ENCODE measurements around the gene LSM4. TPM values are rescaled to one million over a fixed set of nuclear protein-coding genes. Genes with fewer than 3 reads are reported as not detected.

LSM4 gene
- total and polyA plus RNA-seq, 2 experiments from 2014 or later: 200 to 203 TPM

- TF ChIP-seq EZH2 (IDR thresholded peaks at IDR 0.05; ENCODE audit: insufficient read depth, poor library complexity, severe bottlenecking): no peak
- no peak for TF ChIP-seq EZH2phosphoT487 (IDR thresholded peaks at IDR 0.05; ENCODE audit: insufficient read depth, low read depth)
- H2AFZ ChIP-seq: no peak overlapping the region
- no peaks in the 10 kb centered on the region for H3K27me3 ChIP-seq (replicated peaks; ENCODE audit: insufficient read depth)
- H3K4me3 ChIP-seq: peak overlapping the region; percentile 89
- peaks cover 8% of the 10 kb centered on the region; the same call in 1 of the 2 replicates for H4K20me1 ChIP-seq (ENCODE audit: insufficient read depth)
- H3K9ac ChIP-seq: peak overlapping the region; percentile 99
- H3K4me1 ChIP-seq (ENCODE audit: insufficient read depth): peaks cover 24% of the 10 kb centered on the region
- 0 to 2% methylated on average over 62 to 65 of the region's 111 CpGs for WGBS, 2 experiments (ENCODE audit: low coverage in 1 of 2, low lambda C conversion rate in 2 of 2, missing lambda C conversion rate in 2 of 2)
- no peaks in the 10 kb centered on the region for H3K9me2 ChIP-seq (ENCODE audit: insufficient read depth)
- H3K4me2 ChIP-seq (ENCODE audit: unreplicated experiment): peak overlapping the region; percentile 93
- in situ Hi-C loops (cut with MboI): no loop called here
- H3K9me3 ChIP-seq (ENCODE audit: low read depth): no peaks in the 10 kb centered on the region
- peak; percentile 85 for DNase-seq
- peak overlapping the region; percentile 95 for H3K27ac ChIP-seq
- peaks cover 35% of the 10 kb centered on the region for H3F3A ChIP-seq (ENCODE audit: insufficient read depth)
- peaks cover 47% of the 10 kb centered on the region for H3K79me2 ChIP-seq (ENCODE audit: insufficient read depth)
- H3K36me3 ChIP-seq (ENCODE audit: low read depth): peaks cover 8% of the 10 kb centered on the region
These were observed 42.4 kb downstream of the LSM4 start for GRCh38 chr19:18280247-18281081.

GRCh38 chr19:18279516-18280246, 43.2 kb downstream of the LSM4 start:
- peaks cover 31% of the 10 kb centered on the region for H3K4me1 ChIP-seq (ENCODE audit: insufficient read depth)
- peak overlapping the region; percentile 99 for H3K9ac ChIP-seq
- peaks cover 8% of the 10 kb centered on the region; the same call in 1 of the 2 replicates for H4K20me1 ChIP-seq (ENCODE audit: insufficient read depth)
- DNase-seq: peak; percentile 97
- peak overlapping the region; percentile 93 for H3K4me2 ChIP-seq (ENCODE audit: unreplicated experiment)
- H2AFZ ChIP-seq: no peak overlapping the region
- peak overlapping the region; percentile 89 for H3K4me3 ChIP-seq
- H3K36me3 ChIP-seq (ENCODE audit: low read depth): peaks cover 8% of the 10 kb centered on the region
- no peaks in the 10 kb centered on the region for H3K9me3 ChIP-seq (ENCODE audit: low read depth)
- H3K27ac ChIP-seq: peak overlapping the region; percentile 95
- TF ChIP-seq EZH2phosphoT487 (IDR thresholded peaks at IDR 0.05; ENCODE audit: insufficient read depth, low read depth) (no peak), EZH2 (IDR thresholded peaks at IDR 0.05; ENCODE audit: insufficient read depth, poor library complexity, severe bottlenecking) (no peak)
- peaks cover 39% of the 10 kb centered on the region for H3F3A ChIP-seq (ENCODE audit: insufficient read depth)
- no peaks in the 10 kb centered on the region for H3K9me2 ChIP-seq (ENCODE audit: insufficient read depth)
- 0 to 2% methylated on average over 26 to 54 of the region's 55 CpGs for WGBS, 2 experiments (ENCODE audit: low coverage in 1 of 2, low lambda C conversion rate in 2 of 2, missing lambda C conversion rate in 2 of 2)
- in situ Hi-C loops (cut with MboI): loop anchor here (5.0 kb wide), 1 partner anchor 43 kb away; the partner anchor contains the start of gene LSM4
- no peaks in the 10 kb centered on the region for H3K27me3 ChIP-seq (replicated peaks; ENCODE audit: insufficient read depth)
- H3K79me2 ChIP-seq (ENCODE audit: insufficient read depth): peaks cover 49% of the 10 kb centered on the region

GRCh38 chr19:18279266-18279515, 43.7 kb downstream of the LSM4 start:
- Histone ChIP-seq H3K27me3 (replicated peaks; ENCODE audit: insufficient read depth) (no peaks in the 10 kb centered on the region), H3K4me3 (peak overlapping the region; percentile 89), H3K4me1 (ENCODE audit: insufficient read depth) (peaks cover 36% of the 10 kb centered on the region), H3K36me3 (ENCODE audit: low read depth) (peaks cover 8% of the 10 kb centered on the region), H3K27ac (peak overlapping the region; percentile 95), H3K4me2 (ENCODE audit: unreplicated experiment) (peak overlapping the region; percentile 93), H2AFZ (no peak overlapping the region), H4K20me1 (ENCODE audit: insufficient read depth) (peaks cover 8% of the 10 kb centered on the region; the same call in 1 of the 2 replicates), H3K9me3 (ENCODE audit: low read depth) (no peaks in the 10 kb centered on the region), H3K9ac (peak overlapping the region; percentile 99), H3F3A (ENCODE audit: insufficient read depth) (peaks cover 37% of the 10 kb centered on the region), H3K79me2 (ENCODE audit: insufficient read depth) (peaks cover 52% of the 10 kb centered on the region), H3K9me2 (ENCODE audit: insufficient read depth) (no peaks in the 10 kb centered on the region)
- 1 to 4% methylated on average over 5 of the region's 5 CpGs for WGBS, 2 experiments (ENCODE audit: low coverage in 1 of 2, low lambda C conversion rate in 2 of 2, missing lambda C conversion rate in 2 of 2)
- DNase-seq: no peak
- in situ Hi-C loops (cut with MboI): loop anchor here (5.0 kb wide), 1 partner anchor 43 kb away; the partner anchor contains the start of gene LSM4
- TF ChIP-seq EZH2phosphoT487 (IDR thresholded peaks at IDR 0.05; ENCODE audit: insufficient read depth, low read depth): no peak
- TF ChIP-seq EZH2 (IDR thresholded peaks at IDR 0.05; ENCODE audit: insufficient read depth, poor library complexity, severe bottlenecking): no peak

- peaks cover 38% of the 10 kb centered on the region for H3K4me1 ChIP-seq (ENCODE audit: insufficient read depth)
- H3K9me3 ChIP-seq (ENCODE audit: low read depth): no peaks in the 10 kb centered on the region
- H2AFZ ChIP-seq: no peak overlapping the region
- peak overlapping the region; percentile 89 for H3K4me3 ChIP-seq
- no peaks in the 10 kb centered on the region for H3K9me2 ChIP-seq (ENCODE audit: insufficient read depth)
- no peak for TF ChIP-seq EZH2 (IDR thresholded peaks at IDR 0.05; ENCODE audit: insufficient read depth, poor library complexity, severe bottlenecking)
- no peak for TF ChIP-seq EZH2phosphoT487 (IDR thresholded peaks at IDR 0.05; ENCODE audit: insufficient read depth, low read depth)
- peaks cover 57% of the 10 kb centered on the region for H3K79me2 ChIP-seq (ENCODE audit: insufficient read depth)
- peak overlapping the region; percentile 93 for H3K4me2 ChIP-seq (ENCODE audit: unreplicated experiment)
- DNase-seq: peak; percentile 50
- in situ Hi-C loops (cut with MboI): loop anchor here (5.0 kb wide), 1 partner anchor 44 kb away; the partner anchor contains the start of gene LSM4
- peak overlapping the region; percentile 95 for H3K27ac ChIP-seq
- peak overlapping the region; percentile 99 for H3K9ac ChIP-seq
- no peaks in the 10 kb centered on the region for H3K27me3 ChIP-seq (replicated peaks; ENCODE audit: insufficient read depth)
- H3F3A ChIP-seq (ENCODE audit: insufficient read depth): peaks cover 37% of the 10 kb centered on the region
- peaks cover 8% of the 10 kb centered on the region for H3K36me3 ChIP-seq (ENCODE audit: low read depth)
- 45 to 49% methylated on average over 10 of the region's 10 CpGs for WGBS, 2 experiments (ENCODE audit: low coverage in 1 of 2, low lambda C conversion rate in 2 of 2, missing lambda C conversion rate in 2 of 2)
- H4K20me1 ChIP-seq (ENCODE audit: insufficient read depth): peaks cover 8% of the 10 kb centered on the region; the same call in 1 of the 2 replicates
These were observed 44.2 kb downstream of the LSM4 start for GRCh38 chr19:18278521-18279265.
